Keratinocyte (primary cell): ENCODE data around the gene CREG1. TPM values are rescaled to one million over a fixed set of nuclear protein-coding genes. Genes with fewer than 3 reads are reported as not detected.

Experiments used
- DNase-seq: peaks from one replicate; pipeline ENCODE4 v3.0.0-alpha.2; 2011; ENCODE audit warnings: low read depth, missing footprints, low spot score
- FAIRE-seq: peaks from 2 replicates; lab custom pipeline; 2011; peaks lifted over from hg19 to GRCh38; lab: Jason Lieb, UNC
- H2AFZ ChIP-seq: 2 replicates; pipeline ENCODE4 v1.6.0; 2012; ENCODE audit warnings: low read length, control low read depth, inconsistent platforms; ENCODE audit not compliant: control insufficient read depth
- H3K27ac ChIP-seq: 2 replicates; pipeline ENCODE4 v1.5.1; 2011; ENCODE audit warnings: low read length; ENCODE audit not compliant: control insufficient read depth, insufficient read depth
- H3K27me3 ChIP-seq: 3 replicates; pipeline ENCODE4 v1.6.0; 2011; ENCODE audit warnings: low read length; ENCODE audit not compliant: control insufficient read depth, insufficient read depth; ENCODE audit errors: extremely low read depth
- H3K36me3 ChIP-seq, 2 experiments: 2 replicates in 1 of 2; 3 replicates in 1 of 2; pipeline ENCODE4 v1.5.1; 2011; ENCODE audit warnings: low read length in 2 of 2, mild to moderate bottlenecking in 1 of 2; ENCODE audit not compliant: control insufficient read depth in 2 of 2, insufficient read depth in 2 of 2; ENCODE audit errors: extremely low read depth in 1 of 2
- H3K4me1 ChIP-seq: 3 replicates; pipeline ENCODE4 v1.5.1; 2011; ENCODE audit warnings: low read length; ENCODE audit not compliant: control insufficient read depth, insufficient read depth; ENCODE audit errors: extremely low read depth
- H3K4me2 ChIP-seq: 3 replicates; pipeline ENCODE4 v1.6.0; 2011; ENCODE audit warnings: low read depth, low read length; ENCODE audit not compliant: control insufficient read depth, insufficient read depth; ENCODE audit errors: extremely low read depth
- H3K4me3 ChIP-seq, 3 experiments: fragments of 200-600 bp in 1 of 3; sonication (generic) in 1 of 3; 2 replicates in 2 of 3; 3 replicates in 1 of 3; pipeline ENCODE4 v1.5.1; 2011 to 2016; ENCODE audit warnings: low read length in 3 of 3, mild to moderate bottlenecking in 3 of 3, control low read depth in 2 of 3, inconsistent platforms in 1 of 3, low read depth in 1 of 3, mixed read lengths in 1 of 3, mixed run types in 1 of 3, moderate library complexity in 1 of 3; ENCODE audit not compliant: control insufficient read depth in 2 of 3, insufficient read depth in 2 of 3; ENCODE audit errors: extremely low read depth in 1 of 3
- H3K79me2 ChIP-seq: 2 replicates; pipeline ENCODE4 v1.6.0; 2012; ENCODE audit warnings: low read length; ENCODE audit not compliant: control insufficient read depth, insufficient read depth
- H3K9ac ChIP-seq: 3 replicates; pipeline ENCODE4 v1.6.0; 2011; ENCODE audit warnings: low read length; ENCODE audit not compliant: control insufficient read depth, insufficient read depth; ENCODE audit errors: extremely low read depth
- H3K9me1 ChIP-seq: 3 replicates; pipeline ENCODE4 v1.6.0; 2011; ENCODE audit warnings: low read length; ENCODE audit not compliant: control insufficient read depth, insufficient read depth; ENCODE audit errors: extremely low read depth
- H3K9me3 ChIP-seq: 2 replicates; pipeline ENCODE4 v1.5.1; 2012; ENCODE audit warnings: low read depth, low read length; ENCODE audit not compliant: control insufficient read depth
- H4K20me1 ChIP-seq: 3 replicates; pipeline ENCODE4 v1.6.0; 2011; ENCODE audit warnings: low read length; ENCODE audit not compliant: control insufficient read depth, insufficient read depth; ENCODE audit errors: extremely low read depth
- CTCF ChIP-seq, 3 experiments: IDR thresholded peaks in 1 of 3; conservative IDR thresholded peaks in 1 of 3; optimal IDR thresholded peaks in 1 of 3; 2 replicates in 2 of 3; 3 replicates in 1 of 3; pipeline versions ENCODE3 to v1.5.1; 2011; ENCODE audit warnings: low read length in 3 of 3, mild to moderate bottlenecking in 3 of 3, moderate library complexity in 2 of 3, control low read depth in 1 of 3, inconsistent platforms in 1 of 3; ENCODE audit not compliant: insufficient read depth in 2 of 3; ENCODE audit errors: extremely low read depth in 1 of 3
- EZH2 ChIP-seq: IDR thresholded peaks from one replicate; pipeline ENCODE4 v1.6.1; 2012; ENCODE audit warnings: inconsistent platforms, mild to moderate bottlenecking, low read length, moderate library complexity
- dilution Hi-C: fragments of 300-500 bp; cut with MboI; formaldehyde crosslinking; loops from one replicate; pipeline ENCODE4 v1.7.0; 2020; ENCODE audit warnings: low sequenced_read_pairs; ENCODE audit not compliant: extremely low pct_ligation_motif_present
- polyA plus RNA-seq, 5 experiments: library from polyadenylated mRNA; depleted of rRNA in 3 of 5; stranded (reverse) in 3 of 5; stranded (forward) in 1 of 5; unstranded in 1 of 5; fragments of >200 nt; gene quantifications; 1 replicate in 1 of 5; 2 replicates in 3 of 5; 3 replicates in 1 of 5; pipeline versions ENCODE4 v1.2.1 to v1.2.3, GENCODE V29; 2011 to 2012; ENCODE audit warnings: missing spikeins in 2 of 5, low read depth in 1 of 5, low replicate concordance in 1 of 5

Gene CREG1
- polyA plus RNA-seq, 1 donor (not counting 4 experiments of a cell fraction or from before 2014, with no cell fraction given) = 68.8 TPM

- Histone ChIP-seq H3K4me3 (no peak overlapping the region), H3K4me1 (no peaks in the 10 kb centered on the region), H3K36me3 (no peaks in the 10 kb centered on the region), H3K4me2 (no peak overlapping the region), H2AFZ (no peak overlapping the region), H3K9me1 (no peaks in the 10 kb centered on the region), H4K20me1 (no peaks in the 10 kb centered on the region), H3K9ac (no peak overlapping the region), H3K9me3 (no peaks in the 10 kb centered on the region), H3K27me3 (peaks cover 13% of the 10 kb centered on the region), H3K79me2 (no peaks in the 10 kb centered on the region), H3K27ac (no peak overlapping the region)
- no peak for TF ChIP-seq CTCF (optimal IDR thresholded peaks at IDR 0.05 in 1 of 3, IDR thresholded peaks at IDR 0.05 in 1 of 3, conservative IDR thresholded peaks at IDR 0.05 in 1 of 3; ENCODE audit: extremely low read depth in 1 of 3, insufficient read depth in 2 of 3, low read length in 3 of 3)
- TF ChIP-seq EZH2 = no peak
- dilution Hi-C loops = loop anchor here (25.0 kb wide), 1 partner anchor 441 kb away; no protein-coding TSS in a partner anchor
- no peak for DNase-seq
- no peak for FAIRE-seq
These were observed 50.7 kb downstream of the CREG1 start for GRCh38 chr1:167502719-167503462.

- no peak overlapping the region for H2AFZ ChIP-seq
- no peak overlapping the region for H3K9ac ChIP-seq
- H3K4me3 ChIP-seq = no peak overlapping the region
- no peak overlapping the region for H3K27ac ChIP-seq
- no peaks in the 10 kb centered on the region for H3K4me1 ChIP-seq
- H3K4me2 ChIP-seq = no peak overlapping the region
- FAIRE-seq (no peak), DNase-seq (no peak)
- H3K9me1 ChIP-seq = no peaks in the 10 kb centered on the region
- H3K79me2 ChIP-seq = no peaks in the 10 kb centered on the region
- no peaks in the 10 kb centered on the region for H3K9me3 ChIP-seq
- dilution Hi-C loops = loop anchor here (25.0 kb wide), 1 partner anchor 440 kb away; no protein-coding TSS in a partner anchor
- TF ChIP-seq CTCF (optimal IDR thresholded peaks at IDR 0.05 in 1 of 3, IDR thresholded peaks at IDR 0.05 in 1 of 3, conservative IDR thresholded peaks at IDR 0.05 in 1 of 3; ENCODE audit: extremely low read depth in 1 of 3, insufficient read depth in 2 of 3, low read length in 3 of 3) (no peak), EZH2 (no peak)
- H4K20me1 ChIP-seq = no peaks in the 10 kb centered on the region
- H3K27me3 ChIP-seq = peaks cover 16% of the 10 kb centered on the region
- H3K36me3 ChIP-seq = no peaks in the 10 kb centered on the region
These were observed 51.4 kb downstream of the CREG1 start for GRCh38 chr1:167502192-167502551.
